COLO668 (cell line): Measurements from ENCODE around the gene TAF1L.
"Not testable (repeated sequence)": the region's sequence is repeated elsewhere in the genome, so short reads cannot be mapped to it uniquely, and the experiment has no call there.

Source experiments
- DNase-seq: peaks from one replicate; lab custom pipeline; 2025; ENCODE audit not compliant: unreplicated experiment; lab: John Stamatoyannopoulos, UW

The TAF1L gene

DNA sequence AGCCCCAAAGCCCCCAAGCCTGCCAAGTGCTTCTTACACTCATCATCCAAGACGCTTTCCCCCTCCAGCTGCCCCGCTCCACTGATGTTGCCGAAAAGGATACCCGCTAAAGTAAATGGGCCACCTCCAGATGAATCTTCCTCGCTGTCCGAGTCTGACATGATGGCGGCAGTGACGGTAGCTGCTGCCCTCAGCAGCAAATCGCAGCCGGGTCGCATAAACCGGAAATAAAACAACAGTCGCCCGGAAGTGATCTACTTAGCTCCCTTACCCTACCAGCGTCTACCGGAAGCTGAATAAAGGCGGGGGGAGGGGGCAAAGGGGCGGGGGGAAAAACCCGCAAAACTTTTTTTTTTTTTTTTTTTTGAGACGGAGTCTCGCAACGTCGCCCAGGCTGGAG, at the start of gene TAF1L:
TSS of gene TAF1L (minus strand) at position 308 of the 400 bp plus-strand sequence. CDS start at position 218, 90 bp downstream.
- no peak for DNase-seq

DNA sequence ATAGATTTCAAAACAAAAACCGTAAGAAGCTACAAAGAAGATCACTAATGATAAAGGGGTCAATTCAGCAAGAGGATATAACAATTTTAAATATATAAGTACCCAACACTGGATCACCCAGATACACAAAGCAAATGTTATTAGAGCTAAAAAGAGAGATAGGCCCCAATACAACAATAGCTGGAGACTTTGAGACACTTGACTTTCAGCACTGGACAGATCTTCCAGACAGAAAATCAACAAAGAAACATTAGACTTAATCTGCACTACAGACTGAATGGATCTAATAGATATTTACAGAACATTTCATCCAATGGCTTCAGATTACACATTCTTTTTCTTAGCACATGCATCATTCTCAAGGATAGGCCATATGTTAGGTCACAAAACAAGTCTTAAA, 46.3 kb upstream of the TAF1L start:
- DNase-seq, result no peak

- no peak for DNase-seq
Measured at GRCh38 chr9:32677931-32678330, 42.5 kb upstream of the TAF1L start.

GRCh38 chr9:32672469-32672868, 37.0 kb upstream of the TAF1L start:
- DNase-seq, result no peak

DNA sequence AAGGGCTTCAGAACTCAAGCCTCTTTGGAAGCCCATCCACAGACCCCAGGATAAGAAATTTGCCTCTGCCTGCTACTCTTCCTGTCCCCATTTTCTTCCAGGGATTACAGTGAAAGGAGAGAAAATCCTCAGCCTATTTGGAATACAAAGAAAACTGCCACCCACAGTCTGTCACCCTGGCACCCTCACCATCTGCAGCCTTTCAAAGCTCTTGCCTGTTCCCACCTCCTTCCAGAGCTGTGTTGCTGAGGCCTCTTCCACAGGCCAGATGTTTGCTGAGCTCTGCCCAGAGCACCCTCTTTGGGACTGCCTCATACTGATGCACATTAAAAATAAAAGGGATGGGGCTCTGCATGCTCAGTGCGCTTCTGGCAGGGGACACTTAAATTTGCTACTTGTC, 35.9 kb upstream of the TAF1L start:
- no peak for DNase-seq

DNA sequence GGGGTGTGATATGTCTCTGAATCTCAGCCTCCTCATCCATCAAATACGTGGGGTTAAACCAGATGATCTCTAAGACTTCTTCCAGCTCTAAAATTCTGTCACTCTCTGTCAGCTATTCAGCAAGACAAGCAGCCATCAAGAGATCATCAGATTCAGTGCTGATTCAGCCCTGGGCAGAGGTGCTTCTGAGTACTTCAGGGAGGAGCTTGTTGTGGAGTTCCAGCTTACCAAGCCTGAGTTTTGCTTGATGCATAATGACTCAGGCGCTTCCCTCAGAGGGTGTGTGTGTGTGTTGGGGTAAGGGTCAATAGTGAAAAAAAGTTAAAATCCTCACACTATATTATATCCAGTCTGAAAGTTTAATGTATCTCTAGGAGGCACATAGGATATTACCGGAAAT, 29.6 kb upstream of the TAF1L start:
- DNase-seq, result no peak

DNA sequence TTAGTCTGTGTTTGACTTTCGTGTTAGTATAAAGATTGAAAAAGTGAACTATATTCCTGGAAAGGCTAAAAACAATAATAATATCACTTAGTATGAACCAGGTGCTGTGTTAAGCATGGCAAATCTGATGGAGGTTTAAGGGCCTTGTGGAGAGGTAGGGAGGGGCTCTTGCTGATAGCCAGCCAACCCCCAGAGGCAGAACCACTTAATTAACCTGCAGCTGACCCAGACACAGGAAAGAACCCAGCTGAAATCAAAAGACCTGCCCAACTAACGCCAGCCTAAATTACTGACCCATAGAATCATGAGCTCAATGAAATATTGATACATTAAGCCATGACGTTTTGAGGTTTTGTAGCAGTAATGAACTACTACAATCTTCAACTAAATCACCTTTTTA, 28.3 kb upstream of the TAF1L start:
- no peak for DNase-seq

DNA sequence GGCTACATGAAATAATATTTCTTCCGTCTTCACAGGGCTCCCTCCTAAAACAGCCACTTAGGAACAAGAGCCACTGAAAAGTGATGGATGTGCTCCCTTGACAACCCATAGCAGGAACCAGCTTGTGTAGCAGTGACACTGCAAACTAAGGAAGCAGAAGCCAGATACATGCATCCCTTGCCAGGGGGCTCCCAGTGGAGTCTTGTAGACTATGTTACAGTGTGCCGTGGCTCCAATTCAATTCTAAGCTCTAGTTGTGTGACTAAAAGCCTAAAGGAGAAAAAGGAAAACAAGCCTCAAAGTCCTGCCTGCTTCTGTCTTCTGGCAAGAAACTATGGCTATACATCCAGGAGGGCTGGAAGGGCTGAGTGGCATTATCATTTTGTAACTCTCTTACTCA, 12.2 kb upstream of the TAF1L start:
- no peak for DNase-seq

- DNase-seq, result no peak
Measured at GRCh38 chr9:32644698-32645097, 9.2 kb upstream of the TAF1L start.

DNA sequence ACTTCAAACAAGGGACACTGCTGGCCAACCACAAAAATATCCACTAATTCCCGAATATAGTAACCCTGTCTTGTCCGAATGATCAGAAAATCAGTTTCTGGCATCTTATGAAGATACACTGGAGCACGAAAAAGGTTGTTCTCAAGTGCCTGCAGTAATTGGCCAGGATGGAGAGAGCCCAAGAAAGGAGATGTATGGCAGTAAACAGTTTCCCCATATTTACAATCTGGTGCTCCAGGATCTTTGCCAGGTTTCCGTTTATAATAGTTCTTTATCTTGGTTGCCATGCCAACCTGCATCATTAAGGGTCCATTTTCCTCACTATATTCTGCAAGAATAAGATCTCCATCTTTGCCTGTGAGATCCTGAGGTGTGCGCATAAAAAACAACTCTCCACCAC, 2.3 kb downstream of the TAF1L start:
- not testable (repeated sequence) for DNase-seq

DNA sequence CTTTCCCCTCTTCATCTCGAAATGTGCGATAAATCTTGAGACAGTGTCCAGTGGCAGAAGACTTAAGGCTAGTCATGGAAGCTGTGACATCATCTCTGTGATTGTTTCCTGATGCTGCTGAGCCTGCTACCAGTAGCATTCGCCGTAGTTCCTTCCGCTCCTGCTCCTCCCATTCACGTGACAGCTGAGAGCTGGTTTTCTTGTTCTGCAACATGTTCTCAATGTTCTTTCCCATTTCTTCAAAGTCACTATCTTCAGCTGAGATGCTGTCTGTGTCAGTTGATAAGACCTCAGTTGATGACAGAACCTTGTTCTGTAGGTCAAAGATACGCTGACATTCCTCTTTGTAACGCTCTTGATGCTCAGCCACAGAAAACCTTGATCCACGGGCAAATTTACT, 3.5 kb downstream of the TAF1L start:
- DNase-seq, result no peak

- DNase-seq, result no peak
Measured at GRCh38 chr9:32627394-32627954, 8.0 kb downstream of the TAF1L start.

GRCh38 chr9:32625320-32625719, 10.1 kb downstream of the TAF1L start:
- DNase-seq, result no peak

- no peak for DNase-seq
Measured at GRCh38 chr9:32622948-32623347, 12.5 kb downstream of the TAF1L start.

DNA sequence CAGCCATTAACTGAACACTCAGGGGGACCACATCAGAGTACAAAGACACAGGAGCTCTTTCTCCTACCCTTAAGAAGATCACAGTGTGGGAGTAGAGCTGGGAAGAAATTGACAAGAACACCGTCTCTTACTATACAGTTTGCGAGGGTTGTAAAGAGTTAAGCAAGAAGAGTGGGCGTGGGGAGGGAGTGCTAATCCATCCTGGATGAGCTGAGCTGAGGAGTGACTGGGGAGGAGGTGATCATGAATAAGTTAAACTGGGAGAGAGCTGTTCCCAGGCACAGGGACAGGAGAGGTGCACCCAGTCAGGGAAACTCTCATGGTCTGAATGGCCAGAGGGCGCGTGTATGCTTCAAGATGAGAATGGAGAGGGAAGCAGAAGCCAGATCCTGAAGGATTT, 17.2 kb downstream of the TAF1L start:
- DNase-seq, result no peak

GRCh38 chr9:32606811-32607210, 28.7 kb downstream of the TAF1L start:
- DNase-seq, result no peak

GRCh38 chr9:32603914-32604852, 31.3 kb downstream of the TAF1L start:
- peak; percentile 11 for DNase-seq

- not testable (repeated sequence) for DNase-seq
Measured at GRCh38 chr9:32599021-32599420, 36.4 kb downstream of the TAF1L start.

DNA sequence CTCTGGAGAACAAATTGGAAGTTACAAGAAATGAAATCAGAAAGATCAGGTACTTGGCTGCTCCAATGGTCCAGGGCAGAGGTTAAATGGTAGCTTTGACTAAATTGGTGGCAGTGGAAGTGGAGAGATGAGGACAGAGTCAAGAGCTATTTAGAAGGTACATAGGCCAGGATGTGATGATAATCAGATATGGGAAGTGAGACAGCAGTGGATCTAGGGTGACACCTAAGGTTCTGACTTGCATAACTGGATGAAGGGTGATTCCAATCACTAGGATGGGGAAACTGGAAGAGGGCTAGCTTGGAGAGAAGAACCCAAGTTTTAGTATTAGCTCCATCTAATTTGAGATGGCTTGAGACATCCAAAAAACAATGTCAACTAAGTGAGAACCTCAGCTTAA, 38.5 kb downstream of the TAF1L start:
- no peak for DNase-seq

- no peak for DNase-seq
Measured at GRCh38 chr9:32596096-32596865, 39.2 kb downstream of the TAF1L start.

DNA sequence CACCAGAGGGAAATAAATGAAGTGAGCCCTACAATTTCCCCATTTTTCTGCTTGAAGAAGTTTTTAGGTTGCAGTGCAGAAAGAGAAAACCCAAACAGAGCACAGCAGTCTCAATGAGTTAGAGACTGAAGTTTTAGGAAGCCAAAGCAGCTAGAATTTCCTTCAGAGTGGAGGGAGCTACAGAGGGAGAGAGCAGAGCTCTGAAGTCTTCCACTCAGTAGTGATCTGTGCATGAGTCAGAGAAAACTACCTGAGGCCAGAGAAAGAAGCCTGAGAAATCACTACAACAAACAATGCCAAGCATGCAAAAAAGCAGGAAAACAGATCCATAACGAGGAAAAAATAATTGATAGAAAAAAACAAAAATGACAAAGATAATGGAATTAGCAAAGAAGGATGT, 44.6 kb downstream of the TAF1L start:
- DNase-seq, result no peak

DNA sequence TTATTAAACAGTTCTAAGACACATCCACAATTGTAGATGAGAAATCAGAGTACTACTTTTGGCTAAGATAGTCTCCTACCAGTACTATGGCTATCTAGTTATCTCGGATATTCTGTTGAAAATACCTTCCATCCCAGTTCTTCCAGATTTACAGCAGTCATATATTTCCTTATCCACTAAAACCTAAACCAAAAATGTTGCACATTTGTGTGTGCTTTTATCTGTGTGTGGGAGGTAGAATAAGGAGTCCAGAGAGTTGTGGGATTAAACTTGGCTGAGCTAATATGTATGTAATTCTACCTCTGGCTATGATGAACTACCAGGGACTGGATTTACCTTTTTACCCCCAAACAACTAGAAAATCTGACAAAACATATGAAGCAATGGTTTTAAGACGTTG, 45.0 kb downstream of the TAF1L start:
- DNase-seq, result no peak
